Measurements from ENCODE around the gene LRP5. TPM values are rescaled to one million over a fixed set of nuclear protein-coding genes. Genes with fewer than 3 reads are reported as not detected.
"Not testable (repeated sequence)": the region's sequence is repeated elsewhere in the genome, so short reads cannot be mapped to it uniquely, and the experiment has no call there.

Gene LRP5
- total RNA-seq, 1 donor from 2014 or later = 64.8 TPM

DNA sequence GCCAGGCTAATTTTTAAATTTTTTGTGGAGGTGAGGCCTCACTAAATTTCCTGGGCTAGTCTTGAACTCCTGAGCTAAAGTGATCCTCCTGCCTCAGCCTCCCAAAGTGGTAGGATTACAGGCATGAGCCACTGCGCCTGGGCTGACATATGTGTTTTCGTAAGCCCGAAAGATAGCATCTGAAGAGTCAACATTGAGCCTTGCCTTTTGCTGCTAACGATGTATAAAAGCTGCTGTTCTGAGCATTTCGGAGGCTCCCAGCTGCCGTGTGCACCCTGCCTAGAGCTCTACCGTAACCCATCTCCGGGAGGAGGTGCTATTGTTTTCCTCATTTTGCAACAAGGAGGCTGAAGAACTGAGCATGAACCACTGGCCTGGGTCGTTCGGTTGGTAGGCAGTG is 130.0 kb downstream of the LRP5 start:
- DNase-seq = no peak
- intact Hi-C loops (cut with micrococcal nuclease) = loop anchor here (10.0 kb wide), 1 partner anchor 188 kb away; no protein-coding TSS in a partner anchor
- no peak for ATAC-seq

GRCh38 chr11:68444566-68444965 is 132.2 kb downstream of the LRP5 start:
- no peak for DNase-seq
- ATAC-seq = no peak
- intact Hi-C loops (cut with micrococcal nuclease) = loop anchor here (10.0 kb wide), 1 partner anchor 190 kb away; no protein-coding TSS in a partner anchor

GRCh38 chr11:68445531-68446035 is 133.2 kb downstream of the LRP5 start:
- intact Hi-C loops (cut with micrococcal nuclease) = loop anchor here (10.0 kb wide), 1 partner anchor 191 kb away; no protein-coding TSS in a partner anchor
- ATAC-seq (no peak), DNase-seq (no peak)

- peak; percentile 5 for ATAC-seq
- intact Hi-C loops (cut with micrococcal nuclease) = loop anchor here (10.0 kb wide), 1 partner anchor 191 kb away; no protein-coding TSS in a partner anchor
- no peak for DNase-seq
Measured at GRCh38 chr11:68446046-68446725, 133.8 kb downstream of the LRP5 start.

DNA sequence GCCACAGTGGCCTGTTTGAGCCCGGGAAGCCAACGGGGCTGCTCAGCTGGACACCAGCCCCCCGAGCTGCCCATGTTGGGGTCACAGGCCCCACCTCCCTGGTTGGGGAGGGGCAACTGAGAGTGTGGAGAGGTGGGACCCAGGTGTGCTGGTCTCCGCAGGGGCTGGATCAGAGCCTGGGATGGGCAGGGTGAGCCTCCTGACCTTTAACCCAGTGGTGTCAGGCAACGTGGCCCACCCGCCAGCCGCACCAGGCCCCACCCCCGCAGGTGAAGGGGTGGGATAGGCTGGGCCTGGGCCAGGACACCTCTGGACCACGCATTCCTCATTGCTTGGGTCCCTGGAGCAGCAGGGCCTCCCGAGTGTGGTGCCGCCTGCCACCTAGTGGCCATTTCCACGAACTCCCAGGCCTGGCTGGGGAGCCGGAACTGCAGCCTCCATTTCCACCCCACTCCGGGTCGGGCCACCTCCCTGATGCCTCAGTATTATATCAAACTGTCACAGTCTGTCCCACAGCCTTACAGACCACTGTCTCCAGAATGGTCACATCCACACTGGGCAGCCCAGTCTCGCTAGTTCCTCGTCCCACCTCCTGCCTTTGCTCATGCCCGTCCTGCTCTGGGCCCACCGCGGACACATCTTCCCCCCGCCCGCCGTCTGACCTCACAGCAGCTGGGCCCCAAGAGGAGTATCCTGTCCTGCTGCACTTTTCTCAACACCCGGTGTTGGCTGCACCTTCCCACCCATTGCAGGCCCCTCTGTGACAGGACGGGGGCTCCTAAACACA is 134.8 kb downstream of the LRP5 start:
- ATAC-seq = peak; percentile 91
- intact Hi-C loops (cut with micrococcal nuclease) = loop anchor here (10.0 kb wide), 1 partner anchor 192 kb away; no protein-coding TSS in a partner anchor
- peak; percentile 86 for DNase-seq

- not testable (repeated sequence) for DNase-seq, ATAC-seq
- intact Hi-C loops (cut with micrococcal nuclease) = loop anchor here (10.0 kb wide), 1 partner anchor 193 kb away; no protein-coding TSS in a partner anchor
Measured at GRCh38 chr11:68447914-68448313, 135.5 kb downstream of the LRP5 start.

DNA sequence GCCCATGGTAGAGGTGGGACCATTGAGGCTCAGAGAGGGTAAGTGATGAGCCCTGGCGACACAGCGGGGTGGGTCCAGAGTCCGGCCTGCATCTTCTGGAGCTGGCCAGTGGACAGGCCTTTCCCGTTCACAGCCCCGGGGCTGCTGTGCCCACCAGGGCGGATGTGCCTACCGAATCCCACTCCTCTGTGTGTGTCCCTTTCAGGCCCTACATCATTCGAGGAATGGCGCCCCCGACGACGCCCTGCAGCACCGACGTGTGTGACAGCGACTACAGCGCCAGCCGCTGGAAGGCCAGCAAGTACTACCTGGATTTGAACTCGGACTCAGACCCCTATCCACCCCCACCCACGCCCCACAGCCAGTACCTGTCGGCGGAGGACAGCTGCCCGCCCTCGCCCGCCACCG is 136.2 kb downstream of the LRP5 start:
- intact Hi-C loops (cut with micrococcal nuclease) = loop anchor here (10.0 kb wide), 1 partner anchor 194 kb away; no protein-coding TSS in a partner anchor

GRCh38 chr11:68449951-68450350 is 137.6 kb downstream of the LRP5 start:
- no peak for ATAC-seq
- intact Hi-C loops (cut with micrococcal nuclease) = loop anchor here (10.0 kb wide), 1 partner anchor 195 kb away; no protein-coding TSS in a partner anchor
- DNase-seq = no peak

More for the DNA sequence above, 136.2 kb downstream of the LRP5 start:
- ATAC-seq (no peak), DNase-seq (no peak)

GRCh38 chr11:68450711-68451110 is 138.3 kb downstream of the LRP5 start:
- intact Hi-C loops (cut with micrococcal nuclease) = no loop called here
- DNase-seq (no peak), ATAC-seq (no peak)

- intact Hi-C loops (cut with micrococcal nuclease) = no loop called here
- no peak for DNase-seq
Measured at GRCh38 chr11:68454767-68455166, 142.4 kb downstream of the LRP5 start.

DNA sequence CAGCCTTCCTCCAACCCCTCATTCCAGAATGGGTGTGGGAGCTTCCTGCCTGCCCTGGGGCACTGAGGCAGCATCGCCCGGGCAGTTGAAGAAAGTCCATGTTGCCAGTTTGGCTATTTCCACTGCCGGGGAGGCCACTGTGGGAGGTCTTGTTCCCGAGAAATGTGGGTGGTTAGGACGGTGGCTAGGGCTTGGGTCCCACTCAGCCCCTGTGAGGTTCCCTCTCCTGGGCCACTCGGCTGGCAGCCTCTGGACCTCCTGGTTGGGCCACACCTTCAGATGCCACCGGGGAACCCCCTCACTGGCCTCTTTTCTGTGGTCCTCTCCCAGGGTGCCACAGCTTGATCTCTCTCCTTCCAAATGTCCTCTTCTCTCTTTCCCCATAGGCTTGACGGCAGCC is 143.1 kb downstream of the LRP5 start:
- ATAC-seq (no peak), DNase-seq (no peak)
- intact Hi-C loops (cut with micrococcal nuclease) = no loop called here

More at GRCh38 chr11:68454767-68455166, 142.4 kb downstream of the LRP5 start:
- ATAC-seq = no peak

DNA sequence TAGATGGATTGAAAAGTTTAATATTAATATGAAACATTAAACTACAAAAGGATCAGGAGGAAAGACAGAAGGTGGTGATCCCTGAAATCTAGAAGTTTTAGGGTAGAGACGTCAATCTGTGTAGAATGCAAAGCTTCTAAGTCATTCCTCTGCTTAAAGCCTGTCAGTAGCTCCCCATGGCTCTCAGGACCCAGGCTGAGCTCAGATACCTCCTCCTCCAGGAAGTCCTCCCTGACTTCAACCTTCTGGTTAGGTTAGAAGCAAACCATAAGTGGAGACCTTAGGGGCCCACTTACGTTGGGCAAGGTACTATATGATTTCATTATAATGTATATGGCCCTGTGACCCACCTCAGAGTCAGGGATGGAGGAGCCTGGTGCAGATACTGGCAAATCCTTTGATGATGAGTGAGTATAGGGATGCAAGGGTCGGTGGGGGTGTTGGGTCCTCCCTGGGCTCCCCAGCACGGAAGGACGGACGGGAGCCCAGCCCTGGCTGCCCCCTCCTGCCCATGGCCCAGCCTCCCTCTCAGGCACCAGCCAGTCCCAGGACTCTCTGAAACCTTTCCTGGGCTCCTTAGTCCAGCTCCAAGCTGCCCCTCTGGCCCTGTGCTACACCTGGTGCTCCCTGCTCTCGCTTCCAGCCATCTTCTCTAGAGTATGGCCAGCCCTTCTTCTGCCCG is 145.0 kb downstream of the LRP5 start:
- intact Hi-C loops (cut with micrococcal nuclease) = no loop called here
- ATAC-seq (no peak), DNase-seq (no peak)

DNA sequence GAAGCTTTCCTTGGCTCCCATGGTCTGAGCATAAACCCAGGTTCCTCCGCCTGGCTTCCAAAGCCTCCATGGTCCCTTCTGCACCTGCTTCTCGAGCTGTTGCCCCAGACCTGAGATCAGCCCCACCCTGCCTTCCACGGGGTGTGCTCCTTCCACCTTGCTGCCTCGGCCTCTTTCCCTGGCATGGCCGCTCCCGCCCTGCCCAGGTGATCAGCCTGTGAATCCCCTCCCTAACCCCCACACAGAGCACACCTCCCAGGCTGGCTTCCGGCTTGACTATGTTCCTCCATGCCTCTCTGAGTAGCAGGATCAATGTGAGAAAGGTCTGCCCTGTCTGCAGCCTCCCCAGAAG is 145.5 kb downstream of the LRP5 start:
- intact Hi-C loops (cut with micrococcal nuclease) = no loop called here
- DNase-seq (no peak), ATAC-seq (no peak)

DNA sequence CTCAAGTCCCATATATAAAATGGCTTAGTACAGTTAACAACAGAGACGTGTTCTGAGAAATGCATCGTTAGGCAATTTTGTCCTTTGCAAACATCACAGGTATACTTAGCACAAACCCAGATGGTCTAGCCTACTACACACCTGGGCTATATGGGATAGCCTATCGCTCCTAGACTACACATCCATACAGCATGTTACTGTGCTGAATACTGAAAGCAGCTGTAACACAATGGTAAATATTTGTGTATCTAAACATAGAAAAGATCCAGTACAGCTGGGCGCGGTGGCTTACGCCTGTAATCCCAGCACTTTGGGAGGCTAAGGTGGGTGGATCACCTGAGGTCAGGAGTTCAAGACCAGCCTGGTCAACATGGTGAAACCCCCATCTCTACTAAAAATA is 145.9 kb downstream of the LRP5 start:
- DNase-seq; ATAC-seq; intact Hi-C loops (cut with micrococcal nuclease): not testable (repeated sequence)

- DNase-seq (peak; percentile 96), ATAC-seq (peak; percentile 93)
- intact Hi-C loops (cut with micrococcal nuclease) = no loop called here
Measured at GRCh38 chr11:68459886-68460740, 147.7 kb downstream of the LRP5 start.

DNA sequence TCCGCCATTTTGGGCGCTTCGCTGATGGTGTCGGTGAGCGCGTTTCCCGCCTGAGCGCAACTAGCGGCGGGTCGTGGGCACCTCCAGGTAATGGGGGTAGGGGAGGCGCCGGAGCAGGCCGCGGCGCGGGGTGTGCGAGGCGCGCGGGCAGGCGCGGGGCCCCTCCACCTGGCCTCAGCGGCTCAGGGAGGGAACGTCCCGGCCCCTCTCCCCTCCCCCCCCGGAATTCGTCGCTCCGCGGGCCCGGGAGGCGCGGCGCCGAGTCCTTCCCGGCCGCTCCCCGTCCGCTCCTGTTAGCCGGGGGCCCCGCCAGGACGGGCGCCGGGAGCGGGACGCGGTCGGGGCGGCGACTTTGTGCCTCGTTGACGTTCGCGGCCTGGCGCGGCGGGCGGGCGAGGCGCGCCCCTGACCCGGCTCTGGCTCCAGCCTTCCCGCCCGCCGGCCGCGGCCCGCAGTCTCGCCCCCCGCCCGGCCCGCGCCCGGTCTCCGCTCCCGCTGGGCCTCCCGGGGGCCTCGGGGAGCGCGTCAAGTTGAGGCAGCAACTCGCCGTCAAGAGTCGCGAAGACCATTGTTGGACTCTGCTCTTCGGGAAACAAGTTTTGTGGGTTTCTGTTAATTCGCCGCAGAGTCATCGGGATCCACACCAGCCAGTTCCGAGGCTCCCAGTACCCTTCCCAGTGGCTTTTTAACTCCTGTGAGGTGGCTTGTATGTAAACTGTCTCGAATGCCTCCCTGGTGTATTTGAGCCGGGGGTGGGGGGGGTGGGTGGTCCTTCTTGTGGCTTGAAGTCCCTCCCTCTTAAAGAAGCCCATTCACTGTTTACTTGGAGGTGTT is 148.6 kb downstream of the LRP5 start, which contains the start of gene PPP6R3:
Gene PPP6R3 (plus strand): TSS at position 12 of the 834 bp plus-strand sequence. CDS start 76,913 bp downstream, outside the sequence.
- ATAC-seq = peak; percentile 59
- DNase-seq = no peak
- intact Hi-C loops (cut with micrococcal nuclease) = no loop called here

- intact Hi-C loops (cut with micrococcal nuclease) = no loop called here
- DNase-seq = no peak
- ATAC-seq = no peak
Measured at GRCh38 chr11:68461575-68461917, 149.2 kb downstream of the LRP5 start.

DNA sequence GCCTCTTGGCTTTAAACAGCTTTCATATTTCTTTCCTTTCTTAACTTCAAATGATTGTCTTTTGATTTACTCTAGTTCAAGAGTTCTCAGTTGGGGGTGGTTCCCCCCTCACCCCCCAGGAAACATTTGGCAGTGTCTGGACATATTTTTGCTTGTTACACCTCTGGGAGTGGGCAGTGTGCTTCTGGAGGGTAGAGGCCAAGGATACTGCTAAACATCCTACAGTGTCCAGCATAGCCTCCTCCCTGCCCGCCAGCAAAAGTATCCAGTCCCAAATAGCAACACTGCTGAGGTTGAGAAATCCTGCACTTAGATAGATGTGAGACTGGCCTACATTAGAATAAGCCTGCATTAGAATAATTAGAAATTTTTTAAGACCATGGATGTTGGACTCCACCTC is 151.3 kb downstream of the LRP5 start:
- DNase-seq = no peak
- ATAC-seq = no peak
- intact Hi-C loops (cut with micrococcal nuclease) = no loop called here

Data from left ventricle myocardium superior (tissue), 1 donor.